DOHH2 (cell line): ENCODE data around the gene ACVR2A.

Experiments used
- H3F3A ChIP-seq: fragments of 200-600 bp; sonication (generic), shearing (Covaris generic); 2 replicates; pipeline ENCODE4 v1.6.0; 2016; ENCODE audit warnings: antibody characterized with exemption, mild to moderate bottlenecking; ENCODE audit not compliant: control insufficient read depth, insufficient read depth
- H3K27ac ChIP-seq: fragments of 200-600 bp; sonication (generic); 2 replicates; pipeline ENCODE4 v1.5.1; 2014; ENCODE audit warnings: low read depth, mild to moderate bottlenecking, low read length, moderate library complexity
- H3K27me3 ChIP-seq: fragments of 200-600 bp; sonication (generic); 2 replicates; pipeline ENCODE4 v1.6.1; 2014; ENCODE audit warnings: mild to moderate bottlenecking, low read length, mixed read lengths; ENCODE audit not compliant: control insufficient read depth
- H3K36me3 ChIP-seq: fragments of 200-600 bp; sonication (generic); 2 replicates; pipeline ENCODE4 v1.6.1; 2014; ENCODE audit warnings: mild to moderate bottlenecking, low read length, moderate library complexity, mixed read lengths; ENCODE audit not compliant: control insufficient read depth
- H3K4me1 ChIP-seq: fragments of 200-600 bp; sonication (generic); 2 replicates; pipeline ENCODE4 v1.6.1; 2014; ENCODE audit warnings: mild to moderate bottlenecking, low read length, mixed read lengths; ENCODE audit not compliant: control insufficient read depth
- H3K4me2 ChIP-seq: fragments of 200-600 bp; sonication (generic); 2 replicates; pipeline ENCODE4 v1.6.0; 2014; ENCODE audit warnings: mild to moderate bottlenecking, low read length, moderate library complexity
- H3K4me3 ChIP-seq: fragments of 200-600 bp; sonication (generic); 2 replicates; pipeline ENCODE4 v1.5.1; 2014; ENCODE audit warnings: mild to moderate bottlenecking, low read length, mixed read lengths
- H3K79me2 ChIP-seq: fragments of 200-600 bp; sonication (generic); 2 replicates; pipeline ENCODE4 v1.6.1; 2014; ENCODE audit warnings: mild to moderate bottlenecking, low read length, mixed read lengths; ENCODE audit not compliant: control insufficient read depth
- H3K9me2 ChIP-seq: fragments of 200-600 bp; sonication (generic); replicated peaks from 2 replicates; pipeline ENCODE4 v1.6.1; 2014; ENCODE audit warnings: mild to moderate bottlenecking, low read length, mixed read lengths; ENCODE audit not compliant: control insufficient read depth
- H3K9me3 ChIP-seq: fragments of 200-600 bp; sonication (generic); 2 replicates; pipeline ENCODE4 v1.6.1; 2014; ENCODE audit warnings: antibody characterized with exemption, low read length, mixed read lengths; ENCODE audit not compliant: control insufficient read depth, insufficient read depth
- H4K20me1 ChIP-seq: fragments of 200-600 bp; sonication (generic); 2 replicates; pipeline ENCODE4 v1.6.0; 2014; ENCODE audit warnings: low read depth, mild to moderate bottlenecking, antibody characterized with exemption, low read length, moderate library complexity; ENCODE audit not compliant: control insufficient read depth, insufficient read depth
- CTCF ChIP-seq: fragments of 200-600 bp; sonication (generic); IDR thresholded peaks from one replicate; pipeline ENCODE4 v1.5.1; 2014; ENCODE audit warnings: antibody characterized with exemption, mild to moderate bottlenecking, low read depth, low read length; ENCODE audit not compliant: poor library complexity, severe bottlenecking
- EZH2phosphoT487 ChIP-seq: fragments of 200-600 bp; sonication (generic); IDR thresholded peaks from 2 replicates; pipeline ENCODE4 v1.6.1; 2017; ENCODE audit warnings: borderline replicate concordance, mild to moderate bottlenecking, antibody characterized with exemption, low read length, moderate library complexity, mixed read lengths

Gene ACVR2A

GRCh38 chr2:147886136-147886535 is 41.3 kb downstream of the ACVR2A start:
- Histone ChIP-seq H3K9me3 (no peaks in the 10 kb centered on the region), H3K9me2 (no peaks in the 10 kb centered on the region), H4K20me1 (no peaks in the 10 kb centered on the region), H3K27me3 (no peaks in the 10 kb centered on the region), H3F3A (no peaks in the 10 kb centered on the region), H3K27ac (no peak overlapping the region), H3K4me1 (peaks cover 3% of the 10 kb centered on the region), H3K36me3 (no peaks in the 10 kb centered on the region), H3K4me3 (no peak overlapping the region), H3K4me2 (no peak overlapping the region), H3K79me2 (no peaks in the 10 kb centered on the region)
- TF ChIP-seq CTCF = no peak
- TF ChIP-seq EZH2phosphoT487 = no peak

- no peak overlapping the region for H3K27ac ChIP-seq
- no peak overlapping the region for H3K4me3 ChIP-seq
- H3K9me2 ChIP-seq = no peaks in the 10 kb centered on the region
- H3K36me3 ChIP-seq = no peaks in the 10 kb centered on the region
- H3K9me3 ChIP-seq = no peaks in the 10 kb centered on the region
- TF ChIP-seq EZH2phosphoT487 = no peak
- no peak for TF ChIP-seq CTCF
- H3K4me1 ChIP-seq = no peaks in the 10 kb centered on the region
- H3K4me2 ChIP-seq = no peak overlapping the region
- no peaks in the 10 kb centered on the region for H4K20me1 ChIP-seq
- H3F3A ChIP-seq = no peaks in the 10 kb centered on the region
- H3K27me3 ChIP-seq = no peaks in the 10 kb centered on the region
- no peaks in the 10 kb centered on the region; the same call in 1 of the 2 replicates for H3K79me2 ChIP-seq
Observed at GRCh38 chr2:147888680-147889079, 43.9 kb downstream of the ACVR2A start.

- no peak for TF ChIP-seq CTCF
- no peak for TF ChIP-seq EZH2phosphoT487
- Histone ChIP-seq H3K4me1 (no peaks in the 10 kb centered on the region), H3K9me3 (no peaks in the 10 kb centered on the region), H3K27me3 (no peaks in the 10 kb centered on the region), H3K4me3 (no peak overlapping the region), H4K20me1 (no peaks in the 10 kb centered on the region), H3K79me2 (no peaks in the 10 kb centered on the region), H3K9me2 (no peaks in the 10 kb centered on the region), H3K27ac (no peak overlapping the region), H3K4me2 (no peak overlapping the region), H3K36me3 (no peaks in the 10 kb centered on the region), H3F3A (no peaks in the 10 kb centered on the region)
Observed at GRCh38 chr2:147904051-147904450, 59.2 kb downstream of the ACVR2A start.

GRCh38 chr2:147909178-147909577 is 64.3 kb downstream of the ACVR2A start:
- Histone ChIP-seq H3K27ac (no peak overlapping the region), H3K79me2 (no peaks in the 10 kb centered on the region), H3K4me1 (no peaks in the 10 kb centered on the region), H3K27me3 (no peaks in the 10 kb centered on the region), H3K4me2 (no peak overlapping the region), H3K4me3 (no peak overlapping the region), H3K36me3 (no peaks in the 10 kb centered on the region), H3K9me2 (no peaks in the 10 kb centered on the region), H3K9me3 (no peaks in the 10 kb centered on the region), H4K20me1 (no peaks in the 10 kb centered on the region), H3F3A (no peaks in the 10 kb centered on the region)
- TF ChIP-seq EZH2phosphoT487 (no peak), CTCF (no peak)
